Measurements from ENCODE around the gene JMJD4. TPM values are rescaled to one million over a fixed set of nuclear protein-coding genes. Genes with fewer than 3 reads are reported as not detected.
A peak's percentile ranks its signal among the peaks of the same experiment; 100 is the strongest.

Gene JMJD4
- total RNA-seq (2021; ENCODE audit: unreplicated experiment) (14.3 TPM), Bru-seq, nascent RNA (percentile 71 among the genes with signal in this experiment), BruChase-seq, experiment 1, labeled RNA remaining after a 6-hour chase (percentile 56 among the genes with signal in this experiment), BruChase-seq, experiment 2, labeled RNA remaining after a 2-hour chase (percentile 60 among the genes with signal in this experiment)
- polyA plus RNA-seq (2012) = 10.8 and 11.1 TPM in 2 replicates
- long read RNA-seq, transcript JMJD4-201 (6 exons, 2,595 nt) = major isoform, 21 of 39 reads
- long read RNA-seq, partial matches to known transcripts = 7 of 39 reads
- long read RNA-seq, other reads (novel, unspliced or antisense) = 7 of 39 reads

- Histone ChIP-seq H3K9me2 (ENCODE audit: insufficient read depth) (no peaks in the 10 kb centered on the region), H3K79me2 (ENCODE audit: insufficient read depth, low read length) (peaks cover 72% of the 10 kb centered on the region), H3K36me3 (ENCODE audit: control insufficient read depth in 1 of 2, insufficient read depth in 2 of 2, low read length in 2 of 2) (peaks cover 3 to 16% of the 10 kb centered on the region in 2 experiments; a peak in 3 of 4 replicates), H2AFZ (ENCODE audit: low read depth, low read length, poor library complexity, severe bottlenecking) (peak within 1 kb of the TSS; percentile 54), H4K20me1 (ENCODE audit: insufficient read depth) (no peaks in the 10 kb centered on the region), H3K4me3 (replicated peaks in 1 of 2; ENCODE audit: low read depth in 1 of 2, low read length in 2 of 2) (peak within 1 kb of the TSS; percentile 81 to 98), H3K27ac (ENCODE audit: low read depth, low read length) (peak within 1 kb of the TSS; percentile 81), H3K9ac (ENCODE audit: low read length) (peak within 1 kb of the TSS; percentile 90), H3K9me3 (ENCODE audit: control insufficient read depth in 1 of 2, insufficient read depth in 1 of 2, low read depth in 1 of 2, low read length in 2 of 2) (no peaks in the 10 kb centered on the region), H3K4me1 (ENCODE audit: control insufficient read depth in 1 of 2, insufficient read depth in 2 of 2, low read length in 2 of 2) (peaks cover 11 to 25% of the 10 kb centered on the region in 2 experiments), H3K27me3 (ENCODE audit: insufficient read depth, low read length) (no peaks in the 10 kb centered on the region), H3K4me2 (ENCODE audit: low read length) (peak within 1 kb of the TSS; percentile 90)
- POLR2A ChIA-PET = no interaction called here
- TF ChIP-seq EZH2 (IDR thresholded peaks at IDR 0.05) (no peak), ZBTB33 (IDR thresholded peaks at IDR 0.05; ENCODE audit: extremely low read depth, insufficient replicate concordance, low read length) (peak; percentile 73), SRF (IDR thresholded peaks at IDR 0.05; ENCODE audit: low read depth) (no peak), CTCF (IDR thresholded peaks at IDR 0.05 in 2 of 3, conservative IDR thresholded peaks at IDR 0.05 in 1 of 3; ENCODE audit: borderline replicate concordance in 1 of 3, insufficient read depth in 1 of 3, low read depth in 2 of 3, low read length in 2 of 3) (no peak), JUND (IDR thresholded peaks at IDR 0.05) (no peak), SIN3A (IDR thresholded peaks at IDR 0.05; ENCODE audit: low read depth) (no peak), YY1 (IDR thresholded peaks at IDR 0.05; ENCODE audit: extremely low read depth, insufficient replicate concordance, low read depth, low read length) (peak; percentile 86), TCF7L2 (IDR thresholded peaks at IDR 0.05; ENCODE audit: borderline replicate concordance, extremely low read depth, insufficient read depth, insufficient read length) (peak; percentile 39), REST (IDR thresholded peaks at IDR 0.05; ENCODE audit: low read depth) (no peak), ZFX (IDR thresholded peaks at IDR 0.05) (peak; percentile 93), EGR1 (IDR thresholded peaks at IDR 0.05; ENCODE audit: low read depth) (no peak), POLR2A (IDR thresholded peaks at IDR 0.05; ENCODE audit: borderline replicate concordance, extremely low read depth, insufficient read depth, insufficient read length) (peak; percentile 77), FOSL1 (IDR thresholded peaks at IDR 0.05; ENCODE audit: low read depth) (no peak), POLR2AphosphoS5 (IDR thresholded peaks at IDR 0.05; ENCODE audit: low read depth, low read length) (peak; percentile 95), EZH2phosphoT487 (IDR thresholded peaks at IDR 0.05; ENCODE audit: borderline replicate concordance) (no peak), ELF1 (IDR thresholded peaks at IDR 0.05; ENCODE audit: borderline replicate concordance, low read depth) (no peak)
- DNase-seq (ENCODE audit: low read depth, low spot score) (peak; percentile 81), ATAC-seq (peak; percentile 89)
- RAD21 ChIA-PET (ENCODE audit: low non-redundant PET in 1 of 2, low total read pairs in 2 of 2, uncharacterized antibody in 2 of 2, unreplicated experiment in 2 of 2) = interaction anchor here in 1 of 2 experiments (0.8 kb wide), 1 partner anchor 218 kb away, joined by 3 read pairs; no protein-coding TSS in a partner anchor
- no TSS peak for BruUV-seq (replicated peaks)
- intact Hi-C loops (cut with micrococcal nuclease) = loop anchor here (2.0 kb wide), 1 partner anchor 212 kb away; the partner anchor contains the start of gene WNT9A
- CTCF ChIA-PET = no interaction called here
Observed at GRCh38 chr1:227734856-227735538, at the start of gene JMJD4, which contains the start of gene SNAP47. Gene JMJD4 (minus strand): TSS chr1:227735302. CDS start chr1:227735273, 29 bp downstream. Gene SNAP47 (plus strand): TSS chr1:227735435. CDS start chr1:227747737, 12,302 bp downstream.
